C4-2B (cell line): ENCODE measurements around the gene KCNMB2.

Experiments used
- ZFX ChIP-seq: fragments of 450-650 bp; IDR thresholded peaks from 2 replicates; pipeline ENCODE4 v1.6.1; 2017
- TF ChIP-seq, protein P1 (sequence below): fragments of 450-650 bp; conservative IDR thresholded peaks from 2 replicates; pipeline ENCODE4 v1.5.1; 2017; ENCODE audit warnings: mild to moderate bottlenecking

DNA sequence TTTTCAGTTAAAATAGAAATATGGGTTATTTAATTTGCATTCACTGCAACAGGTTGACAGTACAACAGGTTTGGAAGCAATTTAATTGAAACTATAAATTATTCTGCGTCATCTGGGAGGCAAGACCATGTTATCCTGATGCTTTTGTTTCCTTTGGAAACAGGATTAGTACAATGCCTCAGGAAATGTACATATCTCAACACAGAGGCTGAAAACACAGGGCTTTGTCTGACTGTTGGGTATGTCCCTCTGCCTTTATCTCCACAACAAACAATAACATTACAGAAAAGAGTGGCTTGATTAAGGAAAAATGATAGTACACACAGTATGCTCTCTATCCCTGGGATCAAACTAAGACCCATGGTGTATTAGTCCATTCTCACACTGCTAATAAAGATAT, 95.7 kb downstream of the KCNMB2 start:
- TF ChIP-seq, protein P1, sequence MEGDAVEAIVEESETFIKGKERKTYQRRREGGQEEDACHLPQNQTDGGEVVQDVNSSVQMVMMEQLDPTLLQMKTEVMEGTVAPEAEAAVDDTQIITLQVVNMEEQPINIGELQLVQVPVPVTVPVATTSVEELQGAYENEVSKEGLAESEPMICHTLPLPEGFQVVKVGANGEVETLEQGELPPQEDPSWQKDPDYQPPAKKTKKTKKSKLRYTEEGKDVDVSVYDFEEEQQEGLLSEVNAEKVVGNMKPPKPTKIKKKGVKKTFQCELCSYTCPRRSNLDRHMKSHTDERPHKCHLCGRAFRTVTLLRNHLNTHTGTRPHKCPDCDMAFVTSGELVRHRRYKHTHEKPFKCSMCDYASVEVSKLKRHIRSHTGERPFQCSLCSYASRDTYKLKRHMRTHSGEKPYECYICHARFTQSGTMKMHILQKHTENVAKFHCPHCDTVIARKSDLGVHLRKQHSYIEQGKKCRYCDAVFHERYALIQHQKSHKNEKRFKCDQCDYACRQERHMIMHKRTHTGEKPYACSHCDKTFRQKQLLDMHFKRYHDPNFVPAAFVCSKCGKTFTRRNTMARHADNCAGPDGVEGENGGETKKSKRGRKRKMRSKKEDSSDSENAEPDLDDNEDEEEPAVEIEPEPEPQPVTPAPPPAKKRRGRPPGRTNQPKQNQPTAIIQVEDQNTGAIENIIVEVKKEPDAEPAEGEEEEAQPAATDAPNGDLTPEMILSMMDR: no peak
- TF ChIP-seq ZFX: no peak
